K562 (cell line): ENCODE measurements around the gene DGCR6. TPM values are rescaled to one million over a fixed set of nuclear protein-coding genes. Genes with fewer than 3 reads are reported as not detected.
A peak's percentile ranks its signal among the peaks of the same experiment; 100 is the strongest.
"Not testable (repeated sequence)": the region's sequence is repeated elsewhere in the genome, so short reads cannot be mapped to it uniquely, and the experiment has no call there.

ENCODE experiments used
- ATAC-seq: fragments of 200-7000 bp; cut with Tn5 transposase; 3 replicates; pipeline ENCODE4 v1.9.1; 2020; ENCODE audit warnings: moderate library complexity
- BruUV-seq: library from RNA; stranded (reverse); fragments of 400-500 nt; replicated peaks from 2 replicates; lab custom pipeline; 2021; lab: Mats Ljungman, UMichigan
- CTCF ChIA-PET: fragments of 300-600 bp; formaldehyde crosslinking; extraction: SDS; loops from one replicate; lab custom pipeline; 2021; ENCODE audit warnings: low intra/inter-chr PET ratio; lab: Yijun Ruan, JAX
- POLR2A ChIA-PET: fragments of 300-600, 350-650 bp; sonication (Branson Sonifier 250); formaldehyde crosslinking; extraction: SDS; loops from one replicate; lab custom pipeline; 2021; ENCODE audit warnings: antibody characterized with exemption, inconsistent platforms; lab: Yijun Ruan, JAX
- DNase-seq, 4 experiments: peaks; one replicate each; pipeline versions ENCODE4 v3.0.0 to v3.0.0-alpha.2; 2011 to 2018; ENCODE audit warnings: low spot score in 3 of 4, mixed read lengths in 3 of 4; ENCODE audit errors: extremely low read depth in 1 of 4
- FAIRE-seq: peaks from 2 replicates; lab custom pipeline; 2011; peaks lifted over from hg19 to GRCh38; lab: Jason Lieb, UNC
- H2AFZ ChIP-seq: 2 replicates; pipeline ENCODE4 v1.6.0; 2011; ENCODE audit warnings: low read depth, low read length, control low read depth, inconsistent platforms
- H3K27ac ChIP-seq: fragments of 200-600 bp; 3 replicates; pipeline ENCODE4 v1.8.0; 2011; ENCODE audit warnings: low read depth, mild to moderate bottlenecking, control low read depth, inconsistent platforms, low read length, moderate library complexity, mixed read lengths; ENCODE audit errors: extremely low read depth
- H3K27me3 ChIP-seq, 2 experiments: fragments of 300-600 bp in 1 of 2; 2 replicates in 1 of 2; 3 replicates in 1 of 2; pipeline versions ENCODE4 v1.6.0 to v1.8.0; 2011; ENCODE audit warnings: inconsistent platforms in 2 of 2, low read length in 2 of 2, mild to moderate bottlenecking in 1 of 2, mixed read lengths in 1 of 2, moderate library complexity in 1 of 2; ENCODE audit not compliant: control insufficient read depth in 2 of 2, insufficient read depth in 2 of 2
- H3K36me3 ChIP-seq: fragments of 300-600 bp; 3 replicates; pipeline ENCODE4 v1.8.0; 2011; ENCODE audit warnings: mild to moderate bottlenecking, low read length, inconsistent platforms; ENCODE audit not compliant: control insufficient read depth, insufficient read depth
- H3K4me1 ChIP-seq, 2 experiments: fragments of 200-600 bp in 1 of 2; replicated peaks in 1 of 2; 2 replicates in 1 of 2; 3 replicates in 1 of 2; pipeline versions ENCODE4 v1.5.1 to v1.8.0; 2011; ENCODE audit warnings: inconsistent platforms in 2 of 2, low read length in 2 of 2, mild to moderate bottlenecking in 1 of 2, mixed read lengths in 1 of 2, moderate library complexity in 1 of 2; ENCODE audit not compliant: control insufficient read depth in 2 of 2, insufficient read depth in 2 of 2
- H3K4me2 ChIP-seq: 2 replicates; pipeline ENCODE4 v1.6.1; 2011; ENCODE audit warnings: low read length, control low read depth, inconsistent platforms, mixed read lengths; ENCODE audit not compliant: insufficient read depth
- H3K4me3 ChIP-seq: fragments of 200-600 bp; sonication (generic), shearing (Covaris generic); 2 replicates; pipeline ENCODE4 v1.5.1; 2016; ENCODE audit warnings: control low read depth, inconsistent platforms
- H3K79me2 ChIP-seq: fragments of 200-600 bp; 3 replicates; pipeline ENCODE4 v1.8.0; 2011; ENCODE audit warnings: low read length, inconsistent platforms; ENCODE audit not compliant: control insufficient read depth, insufficient read depth
- H3K9ac ChIP-seq, 2 experiments: 2 replicates each; pipeline versions ENCODE4 v1.6.0 to v1.6.1; 2011; ENCODE audit warnings: low read depth in 2 of 2, low read length in 2 of 2, control low read depth in 1 of 2, inconsistent platforms in 1 of 2, mild to moderate bottlenecking in 1 of 2, mixed read lengths in 1 of 2; ENCODE audit not compliant: insufficient read depth in 1 of 2
- H3K9me1 ChIP-seq: one replicate; pipeline ENCODE4 v1.6.0; 2011; ENCODE audit warnings: inconsistent platforms, mild to moderate bottlenecking, low read length, moderate library complexity; ENCODE audit not compliant: control insufficient read depth, insufficient read depth
- H3K9me3 ChIP-seq: replicated peaks from 2 replicates; pipeline ENCODE4 v1.5.1; 2011; ENCODE audit warnings: low read depth, low read length, inconsistent platforms; ENCODE audit not compliant: control insufficient read depth, insufficient read depth
- H4K20me1 ChIP-seq: replicated peaks from 2 replicates; pipeline ENCODE4 v1.6.1; 2011; ENCODE audit warnings: low read length, inconsistent platforms, mixed read lengths; ENCODE audit not compliant: control insufficient read depth, insufficient read depth
- whole genome bisulfite sequencing: fragments of 100-300 bp; shearing (Covaris generic); methylation state at CpG from one replicate; pipeline ENCODE4 v1.1.6; 2016; ENCODE audit warnings: low coverage, mixed read lengths; ENCODE audit not compliant: insufficient coverage; ENCODE audit errors: missing lambda C conversion rate; 5-methylcytosine and 5-hydroxymethylcytosine counted together
- in situ Hi-C: fragments of 300-500 bp; cut with MboI; formaldehyde crosslinking; loops from 4 replicates; pipeline ENCODE4 v1.15.0; 2018; ENCODE audit warnings: inconsistent platforms, mixed read lengths
- intact Hi-C: fragments of 100-400 bp; cut with micrococcal nuclease; formaldehyde crosslinking; loops from 2 replicates; pipeline ENCODE4 v1.14.2; 2022
- polyA plus RNA-seq, 8 experiments: library from polyadenylated mRNA; depleted of rRNA in 4 of 8; stranded (reverse) in 5 of 8; unstranded in 3 of 8; fragments of >200 nt; fragmentation: Nextera tagmentation in 2 of 8; fragmentation: Illumina TruSeq in 1 of 8; extraction: Ambion mirVana in 2 of 8; extraction: Trizol in 1 of 8; gene quantifications; 2 replicates each; pipeline versions ENCODE4 v1.2.1 to v1.2.3, GENCODE V29; 2011 to 2014; ENCODE audit warnings: inconsistent platforms in 1 of 8, missing spikeins in 1 of 8
- total RNA-seq, 7 experiments: library from RNA; depleted of rRNA in 6 of 7; stranded (reverse); fragments of >200 nt in 6 of 7; fragmentation: Illumina TruSeq in 2 of 7; extraction: Trizol in 2 of 7; gene quantifications; 2 replicates each; pipeline versions ENCODE4 v1.2.1 to v1.2.3, GENCODE V29; 2011 to 2021; ENCODE audit warnings: low replicate concordance in 1 of 7

Gene DGCR6
- total and polyA plus RNA-seq, 9 of the 15 experiments (the other 6 are each of a cell fraction or from before 2014, with no cell fraction given) = 0.32 to 2.4 (median 1.7) TPM; not detected in 1

DNA sequence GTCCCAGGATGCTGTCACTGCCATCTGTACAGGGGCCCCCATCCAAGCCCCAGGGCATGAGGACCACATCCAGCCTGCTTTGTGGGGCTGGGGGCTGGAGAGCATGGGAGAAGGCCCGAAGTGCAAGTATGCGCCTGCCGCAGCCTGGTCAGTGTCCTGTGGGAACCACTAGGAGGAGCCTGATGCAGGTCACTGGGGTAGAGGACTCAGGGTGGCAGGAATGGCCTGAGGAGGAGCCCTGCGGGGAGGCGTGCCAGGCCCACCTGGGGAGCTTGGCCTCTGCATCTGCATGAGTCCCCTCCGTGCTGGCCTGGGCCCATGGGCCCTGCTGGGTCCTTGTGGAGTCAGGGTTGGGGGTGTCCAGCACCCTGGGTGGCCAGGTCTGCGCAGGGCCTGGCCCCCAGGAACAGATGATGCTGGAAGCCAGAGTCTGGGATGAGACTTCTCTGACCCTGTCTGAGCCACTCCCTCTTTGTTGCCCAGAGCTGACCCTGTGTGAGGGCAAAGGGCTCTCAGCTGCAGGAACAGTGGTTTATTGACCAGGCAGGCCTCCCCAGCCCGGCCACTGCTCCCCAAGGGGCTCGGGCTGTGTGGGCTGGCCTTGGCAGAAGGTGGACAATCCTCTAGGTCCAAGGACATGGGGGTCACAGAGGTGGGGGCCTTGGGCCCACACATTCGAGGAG is 6.3 kb downstream of the DGCR6 start:
- DNase-seq, BruUV-seq, POLR2A ChIA-PET, in situ Hi-C loops, H3K4me2 ChIP-seq, H3K36me3 ChIP-seq, H3K9ac ChIP-seq, H3K9me1 ChIP-seq, H3K4me1 ChIP-seq, H4K20me1 ChIP-seq, CTCF ChIA-PET, H3K79me2 ChIP-seq, H3K9me3 ChIP-seq, H3K4me3 ChIP-seq, H3K27ac ChIP-seq, intact Hi-C loops, H3K27me3 ChIP-seq, H2AFZ ChIP-seq: not testable (repeated sequence)
- FAIRE-seq = peak; percentile 64
- no CpG with 5 or more reads among the region's 10 CpGs for WGBS
- ATAC-seq = peak; percentile 81

GRCh38 chr22:18914558-18914957 is 8.4 kb downstream of the DGCR6 start:
- intact Hi-C loops, H2AFZ ChIP-seq, H3K79me2 ChIP-seq, H3K36me3 ChIP-seq, BruUV-seq, H3K27ac ChIP-seq, in situ Hi-C loops, FAIRE-seq, ATAC-seq, H3K4me1 ChIP-seq, H3K9me3 ChIP-seq, H3K9me1 ChIP-seq, H3K9ac ChIP-seq, H3K4me3 ChIP-seq, H3K27me3 ChIP-seq, H4K20me1 ChIP-seq, CTCF ChIA-PET, H3K4me2 ChIP-seq, DNase-seq: not testable (repeated sequence)
- POLR2A ChIA-PET = interaction anchor here (1.2 kb wide), 1 partner anchor 10 kb away, joined by 3 read pairs; no protein-coding TSS in a partner anchor
- no CpG with 5 or more reads among the region's 10 CpGs for WGBS

DNA sequence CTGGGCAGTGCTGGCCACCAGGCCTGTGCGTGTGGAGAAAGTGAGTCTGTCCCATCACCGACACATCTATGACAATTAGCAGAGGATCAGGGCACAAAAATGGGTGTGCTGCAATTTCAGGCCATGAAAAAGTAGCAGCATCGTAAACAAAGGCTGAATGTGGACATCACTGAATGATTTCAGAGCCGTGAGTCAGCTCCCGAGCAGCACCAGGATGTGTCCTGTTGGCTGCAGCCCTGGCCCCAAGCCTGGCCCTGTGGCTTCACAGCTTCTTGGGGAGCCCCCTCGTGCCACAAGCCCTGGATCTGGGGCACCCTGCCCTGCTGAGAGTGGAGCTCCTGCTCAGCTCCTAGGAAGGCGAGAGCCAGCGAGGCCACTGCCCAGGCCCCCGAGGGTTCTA is 9.4 kb downstream of the DGCR6 start:
- H3K4me3 ChIP-seq, H3K4me1 ChIP-seq, BruUV-seq, H3K79me2 ChIP-seq, H3K27ac ChIP-seq, FAIRE-seq, H2AFZ ChIP-seq, CTCF ChIA-PET, H3K4me2 ChIP-seq, POLR2A ChIA-PET, H3K9me3 ChIP-seq, H3K9ac ChIP-seq, H4K20me1 ChIP-seq, H3K36me3 ChIP-seq, intact Hi-C loops, H3K27me3 ChIP-seq, DNase-seq, H3K9me1 ChIP-seq: not testable (repeated sequence)
- no CpG with 5 or more reads among the region's 9 CpGs for WGBS
- in situ Hi-C loops = loop anchor here (5.0 kb wide), 1 partner anchor 1397 kb away; no protein-coding TSS in a partner anchor
- ATAC-seq = peak; percentile 23; the same call in 1 of the 3 replicates

GRCh38 chr22:18917818-18918217 is 11.7 kb downstream of the DGCR6 start:
- BruUV-seq, H3K9me3 ChIP-seq, CTCF ChIA-PET, ATAC-seq, H2AFZ ChIP-seq, DNase-seq, H3K36me3 ChIP-seq, H3K4me2 ChIP-seq, H3K9me1 ChIP-seq, H3K4me3 ChIP-seq, H4K20me1 ChIP-seq, H3K9ac ChIP-seq, H3K4me1 ChIP-seq, intact Hi-C loops, H3K27ac ChIP-seq, H3K79me2 ChIP-seq, H3K27me3 ChIP-seq: not testable (repeated sequence)
- in situ Hi-C loops = loop anchor here (5.0 kb wide), 1 partner anchor 1394 kb away; no protein-coding TSS in a partner anchor
- peak; percentile 68 for FAIRE-seq
- POLR2A ChIA-PET = interaction anchor here (0.9 kb wide), 1 partner anchor 11 kb away, joined by 3 read pairs; the partner anchor contains the start of gene DGCR6
- WGBS = no CpG with 5 or more reads among the region's 3 CpGs
